ENCODE results near the gene MAPRE2.

MAPRE2 gene

DNA sequence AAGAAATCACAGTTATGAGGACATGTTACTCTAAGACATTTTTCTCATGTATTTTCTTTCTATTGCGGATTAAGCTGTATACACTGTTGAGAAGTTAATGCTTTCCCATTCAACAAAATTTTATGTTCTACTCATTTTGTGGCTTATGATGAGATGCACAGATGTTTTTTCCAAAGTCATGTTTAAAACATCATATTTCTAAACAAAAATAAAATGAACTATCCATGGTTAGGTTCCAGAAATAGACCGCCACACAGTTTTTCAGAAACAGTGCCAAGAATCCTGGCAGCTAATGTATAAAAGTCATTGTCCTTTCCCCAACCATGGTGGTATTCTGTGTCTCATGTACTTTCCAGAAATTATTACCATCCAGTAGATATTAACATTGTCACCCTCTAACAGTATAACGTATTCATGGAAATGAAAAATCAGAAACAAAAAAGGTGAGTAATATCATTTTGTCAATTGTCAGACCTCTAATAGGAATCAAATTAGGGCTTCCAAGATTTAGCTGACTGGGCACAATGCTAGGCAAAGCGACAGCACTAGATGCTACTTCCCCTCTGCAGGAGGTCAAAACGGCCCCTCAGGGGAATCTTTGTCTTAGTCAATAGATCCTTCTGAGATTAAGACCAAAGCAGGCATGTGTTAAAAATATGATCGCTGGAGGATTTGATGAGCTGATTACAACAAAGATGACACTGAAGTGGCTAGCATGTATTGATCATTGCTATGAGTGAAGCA lies 145.2 kb downstream of the MAPRE2 start:
- no peak for DNase-seq

GRCh38 chr18:35189510-35189909 lies 148.3 kb downstream of the MAPRE2 start:
- no peak for DNase-seq

DNA sequence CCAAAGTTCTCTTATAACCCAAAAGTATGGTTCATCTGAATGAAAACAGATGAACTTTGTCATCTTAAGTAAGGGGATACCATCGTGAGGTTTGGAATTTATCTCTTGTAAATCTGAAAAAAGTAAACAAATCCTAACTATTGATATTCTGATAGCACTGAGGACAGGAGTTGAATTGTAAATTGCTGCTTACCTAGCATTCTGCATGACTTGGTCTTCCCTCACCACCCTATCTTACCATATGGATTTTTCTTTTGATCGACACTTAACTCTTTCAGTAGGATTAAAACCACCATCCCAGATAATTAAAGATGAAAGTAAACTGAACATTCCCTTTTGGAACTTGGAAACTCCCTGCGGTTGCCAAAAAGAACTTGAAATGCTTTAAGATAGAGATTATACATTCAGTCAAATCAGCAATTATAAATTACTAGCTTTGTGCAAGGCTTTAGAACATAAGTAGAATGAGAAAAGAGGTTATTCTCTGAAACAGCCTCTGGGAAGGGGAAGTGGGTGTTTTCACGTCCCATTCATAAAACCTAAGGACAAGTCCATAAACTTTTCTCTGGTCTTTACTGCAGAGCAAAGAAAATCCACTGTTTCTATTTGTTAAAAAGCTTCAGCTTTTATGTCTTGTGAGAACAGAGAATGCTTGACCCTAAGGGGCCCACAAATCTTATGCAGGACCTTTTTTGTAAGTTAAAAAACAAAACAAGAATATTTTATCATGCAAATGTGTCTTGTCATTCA lies 149.9 kb downstream of the MAPRE2 start:
- no peak for DNase-seq

GRCh38 chr18:35191698-35192025 lies 150.4 kb downstream of the MAPRE2 start:
- DNase-seq, result no peak

DNA sequence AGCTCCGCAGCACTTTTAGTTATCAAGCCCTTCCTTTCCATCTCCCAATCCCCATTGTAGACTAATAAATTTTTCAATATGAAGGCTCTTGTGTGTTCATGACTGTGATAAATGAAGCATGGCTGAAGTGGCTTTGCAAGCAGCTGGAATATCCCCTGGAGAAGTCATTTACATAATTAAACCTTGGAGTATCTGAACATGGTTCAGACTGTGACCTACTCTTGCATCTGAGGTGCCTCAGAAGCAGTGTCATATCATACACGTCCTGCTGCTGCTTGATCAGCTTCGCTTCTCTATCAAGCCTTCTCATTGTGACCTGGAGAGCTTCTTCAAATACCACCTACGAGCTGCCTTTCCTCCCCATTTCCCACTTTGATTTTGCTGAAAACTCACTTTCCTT lies 151.2 kb downstream of the MAPRE2 start:
- DNase-seq, result no peak

Measured in left hindlimb (tissue), 1 donor.